ENCODE measurements around the gene PNMA6A.

DNA sequence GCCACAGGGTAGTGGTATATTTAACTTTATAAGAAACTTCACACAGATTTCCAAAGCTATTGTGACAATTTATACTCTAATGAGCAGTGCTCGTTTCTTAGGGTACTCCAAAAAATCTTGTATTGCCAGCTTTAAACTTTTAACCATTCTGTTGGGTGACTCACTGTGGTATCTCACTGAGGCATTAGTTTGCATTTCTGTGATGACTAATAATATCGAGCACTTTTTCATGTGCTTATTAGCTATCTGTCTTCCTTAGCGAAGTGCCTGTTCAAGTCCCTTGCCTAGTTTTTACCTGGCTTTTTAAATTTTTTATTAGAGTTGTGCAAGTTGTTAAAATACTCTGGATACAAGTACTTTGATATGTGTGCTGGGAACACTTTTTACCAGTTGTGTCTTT is 10.5 kb upstream of the PNMA6A start:
- TF ChIP-seq CTCF (conservative IDR thresholded peaks at IDR 0.05) = no peak
- TF ChIP-seq ZFX (IDR thresholded peaks at IDR 0.05) = no peak

All from C4-2B (cell line).